Type B pancreatic cell (in vitro differentiated cells): ENCODE measurements around the gene TAF1B. TPM values are rescaled to one million over a fixed set of nuclear protein-coding genes. Genes with fewer than 3 reads are reported as not detected.

Source experiments
- DNase-seq: peaks from one replicate; pipeline ENCODE4 v3.0.0; 2021; ENCODE audit warnings: mixed read lengths; ENCODE audit not compliant: unreplicated experiment; ENCODE audit errors: extremely low spot score
- H3K27ac Mint-ChIP-seq: 2 replicates; pipeline ENCODE4 v1.8.0; 2021; ENCODE audit warnings: mild to moderate bottlenecking, mixed read lengths
- H3K27me3 Mint-ChIP-seq: 2 replicates; pipeline ENCODE4 v1.8.0; 2021; ENCODE audit warnings: mixed read lengths
- H3K36me3 Mint-ChIP-seq: 2 replicates; pipeline ENCODE4 v1.8.0; 2021; ENCODE audit warnings: mixed read lengths
- H3K4me1 Mint-ChIP-seq: one replicate; pipeline ENCODE4 v1.8.0; 2021; ENCODE audit warnings: mixed read lengths; ENCODE audit not compliant: unreplicated experiment
- H3K4me3 Mint-ChIP-seq: 2 replicates; pipeline ENCODE4 v1.8.0; 2021; ENCODE audit warnings: mild to moderate bottlenecking, mixed read lengths
- H3K9me3 Mint-ChIP-seq: 2 replicates; pipeline ENCODE4 v1.8.0; 2021; ENCODE audit warnings: mixed read lengths
- total RNA-seq: library from RNA; stranded (reverse); gene quantifications from 2 replicates; pipeline ENCODE4 v1.2.1, GENCODE V29; 2021; ENCODE audit warnings: low replicate concordance
- TF ChIP-seq, protein P1 (sequence below): fragments of 200-600 bp; sonication (generic); conservative IDR thresholded peaks from 2 replicates; pipeline ENCODE4 v1.5.0; 2021; ENCODE audit warnings: antibody characterized with exemption, mild to moderate bottlenecking

TAF1B gene
- total RNA-seq, 1 donor from 2014 or later, result 34.1 TPM

DNA sequence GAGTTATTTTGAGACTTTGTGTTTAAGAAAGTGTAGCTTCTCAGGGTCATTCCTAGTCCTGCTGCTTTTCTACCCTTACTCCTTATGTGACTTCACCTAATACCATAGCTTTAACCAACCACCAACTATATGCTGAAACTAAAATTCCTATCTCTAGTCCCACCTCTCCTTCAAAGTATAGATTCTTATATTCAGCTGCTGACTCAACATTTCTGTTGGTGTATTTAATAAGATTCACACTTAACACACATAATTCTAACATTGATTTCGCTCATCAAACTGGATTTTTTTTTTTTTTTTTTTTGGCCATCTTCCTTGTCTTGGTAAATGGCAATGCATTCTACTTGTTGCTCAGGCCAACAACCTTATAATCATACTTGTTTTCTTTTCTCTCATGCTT, 30.1 kb downstream of the TAF1B start:
- no peaks in the 10 kb centered on the region for H3K9me3 Mint-ChIP-seq
- TF ChIP-seq, protein P1, sequence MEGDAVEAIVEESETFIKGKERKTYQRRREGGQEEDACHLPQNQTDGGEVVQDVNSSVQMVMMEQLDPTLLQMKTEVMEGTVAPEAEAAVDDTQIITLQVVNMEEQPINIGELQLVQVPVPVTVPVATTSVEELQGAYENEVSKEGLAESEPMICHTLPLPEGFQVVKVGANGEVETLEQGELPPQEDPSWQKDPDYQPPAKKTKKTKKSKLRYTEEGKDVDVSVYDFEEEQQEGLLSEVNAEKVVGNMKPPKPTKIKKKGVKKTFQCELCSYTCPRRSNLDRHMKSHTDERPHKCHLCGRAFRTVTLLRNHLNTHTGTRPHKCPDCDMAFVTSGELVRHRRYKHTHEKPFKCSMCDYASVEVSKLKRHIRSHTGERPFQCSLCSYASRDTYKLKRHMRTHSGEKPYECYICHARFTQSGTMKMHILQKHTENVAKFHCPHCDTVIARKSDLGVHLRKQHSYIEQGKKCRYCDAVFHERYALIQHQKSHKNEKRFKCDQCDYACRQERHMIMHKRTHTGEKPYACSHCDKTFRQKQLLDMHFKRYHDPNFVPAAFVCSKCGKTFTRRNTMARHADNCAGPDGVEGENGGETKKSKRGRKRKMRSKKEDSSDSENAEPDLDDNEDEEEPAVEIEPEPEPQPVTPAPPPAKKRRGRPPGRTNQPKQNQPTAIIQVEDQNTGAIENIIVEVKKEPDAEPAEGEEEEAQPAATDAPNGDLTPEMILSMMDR, result no peak
- H3K4me3 Mint-ChIP-seq, result no peak overlapping the region
- no peaks in the 10 kb centered on the region for H3K27me3 Mint-ChIP-seq
- no peak for DNase-seq
- no peak overlapping the region for H3K27ac Mint-ChIP-seq
- H3K4me1 Mint-ChIP-seq, result no peaks in the 10 kb centered on the region
- H3K36me3 Mint-ChIP-seq, result peaks cover 61% of the 10 kb centered on the region

DNA sequence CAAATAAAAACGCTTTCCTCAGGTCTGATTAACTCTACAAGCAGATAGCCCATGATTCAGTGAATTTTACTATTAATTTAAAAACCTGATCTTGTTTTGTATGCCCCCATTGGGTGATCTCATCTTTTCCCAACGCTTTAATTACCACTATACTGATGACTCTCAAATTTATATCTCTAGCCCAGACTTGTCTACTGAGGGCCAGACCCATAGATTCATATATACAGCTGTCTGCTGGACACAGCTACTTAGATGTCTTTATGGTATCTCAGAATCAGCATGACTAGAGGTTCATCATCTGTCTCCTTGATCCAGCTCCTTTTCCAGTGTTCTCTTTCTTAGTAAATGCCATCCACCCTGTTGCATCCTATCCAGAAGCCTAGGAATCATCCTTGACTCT, 33.8 kb downstream of the TAF1B start:
- no peak overlapping the region for H3K4me3 Mint-ChIP-seq
- peaks cover 4% of the 10 kb centered on the region for H3K4me1 Mint-ChIP-seq
- H3K27ac Mint-ChIP-seq, result no peak overlapping the region

DNA sequence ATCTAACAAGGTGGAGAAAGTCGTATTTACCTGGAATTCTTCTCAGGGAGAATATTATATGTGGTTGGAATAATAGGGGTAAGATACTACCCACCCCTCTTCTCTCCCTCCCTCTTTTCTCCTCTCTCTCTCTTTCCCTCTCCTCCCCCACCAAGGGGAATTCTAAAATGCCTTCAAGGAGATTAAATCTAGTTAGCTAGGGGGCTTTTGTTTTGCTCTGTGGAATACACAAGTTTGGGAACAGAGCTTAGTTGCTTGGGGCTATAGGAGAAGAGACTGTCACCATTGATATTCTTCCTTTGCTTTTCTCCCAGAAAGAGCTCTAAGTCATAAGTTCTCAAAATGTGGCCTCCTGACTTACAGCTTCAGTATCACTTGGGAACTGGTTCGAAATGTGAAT, 34.5 kb downstream of the TAF1B start:
- no peaks in the 10 kb centered on the region for H3K27me3 Mint-ChIP-seq
- no peak for DNase-seq
- TF ChIP-seq, protein P1, result no peak
- H3K4me3 Mint-ChIP-seq, result no peak overlapping the region
- peaks cover 43% of the 10 kb centered on the region for H3K36me3 Mint-ChIP-seq
- H3K9me3 Mint-ChIP-seq, result no peaks in the 10 kb centered on the region
- H3K4me1 Mint-ChIP-seq, result peaks cover 4% of the 10 kb centered on the region
- H3K27ac Mint-ChIP-seq, result no peak overlapping the region

More for the DNA sequence above, 33.8 kb downstream of the TAF1B start:
- TF ChIP-seq, protein P1, result no peak
- Mint-ChIP-seq H3K9me3 (no peaks in the 10 kb centered on the region), H3K36me3 (peaks cover 48% of the 10 kb centered on the region), H3K27me3 (no peaks in the 10 kb centered on the region)
- no peak for DNase-seq

DNA sequence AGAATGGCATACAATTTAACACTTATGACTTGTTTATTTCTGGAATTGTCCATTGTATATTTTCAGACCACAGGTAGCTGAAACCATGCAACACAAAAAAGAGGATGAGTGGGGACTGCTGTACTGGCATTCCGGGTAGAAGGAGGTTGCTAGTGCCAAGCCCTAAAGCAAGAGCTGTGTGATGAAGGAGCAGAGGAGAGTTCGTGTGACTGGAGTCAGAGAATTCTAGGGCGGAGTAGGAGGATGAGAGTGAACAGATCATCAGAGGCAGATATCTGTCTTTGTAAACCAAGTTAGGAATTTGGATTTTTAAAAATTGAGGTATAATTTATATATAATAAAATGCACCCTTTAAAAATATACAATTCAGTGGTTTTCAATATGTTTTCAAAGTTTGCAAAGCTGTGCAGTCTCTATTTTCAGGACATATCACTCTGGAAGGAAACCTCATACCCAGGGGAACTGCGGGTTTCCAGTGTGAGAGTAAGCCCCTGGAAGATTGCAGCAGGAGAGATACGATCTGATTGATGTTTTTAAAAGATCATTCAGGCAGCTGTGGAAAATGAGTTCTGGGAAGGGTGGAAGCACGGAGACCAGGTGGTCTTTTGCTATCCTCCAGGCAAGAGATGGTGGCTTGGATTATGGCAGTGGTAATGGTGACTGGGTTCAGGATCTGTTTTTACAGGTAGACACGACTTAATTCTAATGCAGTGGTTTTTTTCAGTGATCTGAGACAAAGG, 36.4 kb downstream of the TAF1B start:
- no peak overlapping the region for H3K27ac Mint-ChIP-seq
- H3K36me3 Mint-ChIP-seq, result peaks cover 32% of the 10 kb centered on the region
- TF ChIP-seq, protein P1, result no peak
- H3K27me3 Mint-ChIP-seq, result no peaks in the 10 kb centered on the region
- DNase-seq, result no peak
- H3K4me1 Mint-ChIP-seq, result peaks cover 4% of the 10 kb centered on the region
- no peak overlapping the region for H3K4me3 Mint-ChIP-seq
- no peaks in the 10 kb centered on the region for H3K9me3 Mint-ChIP-seq

DNA sequence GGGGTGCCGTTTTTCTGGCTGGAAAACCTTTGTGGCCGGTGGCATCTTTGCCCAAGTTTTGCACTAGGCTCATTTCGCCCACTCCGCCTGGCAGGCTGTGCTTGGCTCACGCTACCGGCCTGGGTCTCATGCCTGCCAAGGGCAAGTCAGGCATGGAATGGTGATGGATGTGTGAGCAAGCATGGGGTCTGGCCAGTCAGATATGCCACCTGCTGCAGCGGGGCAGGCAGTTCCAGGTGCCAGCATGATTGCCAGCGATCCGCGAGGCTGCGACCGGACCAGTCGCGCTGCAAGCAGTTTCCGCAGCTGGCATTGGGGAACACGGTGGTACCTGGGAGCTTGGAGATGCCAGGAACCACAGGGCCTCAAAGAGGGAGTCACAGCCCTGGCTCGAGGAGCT, 40.6 kb downstream of the TAF1B start:
- H3K4me1 Mint-ChIP-seq, result peaks cover 4% of the 10 kb centered on the region
- no peak for DNase-seq
- no peak overlapping the region for H3K4me3 Mint-ChIP-seq
- H3K36me3 Mint-ChIP-seq, result peaks cover 43% of the 10 kb centered on the region
- H3K27ac Mint-ChIP-seq, result no peak overlapping the region
- peaks cover 10% of the 10 kb centered on the region for H3K9me3 Mint-ChIP-seq
- H3K27me3 Mint-ChIP-seq, result no peaks in the 10 kb centered on the region
- TF ChIP-seq, protein P1, result no peak
